Activated CD8-positive, alpha-beta memory T cell treated with anti-CD3 and anti-CD28 coated beads for 24 hours (primary cell): ENCODE data around the gene HOXD11.

Experiments used
- DNase-seq: peaks from one replicate; pipeline ENCODE4 v3.0.0-alpha.2; 2020

The HOXD11 gene

DNA sequence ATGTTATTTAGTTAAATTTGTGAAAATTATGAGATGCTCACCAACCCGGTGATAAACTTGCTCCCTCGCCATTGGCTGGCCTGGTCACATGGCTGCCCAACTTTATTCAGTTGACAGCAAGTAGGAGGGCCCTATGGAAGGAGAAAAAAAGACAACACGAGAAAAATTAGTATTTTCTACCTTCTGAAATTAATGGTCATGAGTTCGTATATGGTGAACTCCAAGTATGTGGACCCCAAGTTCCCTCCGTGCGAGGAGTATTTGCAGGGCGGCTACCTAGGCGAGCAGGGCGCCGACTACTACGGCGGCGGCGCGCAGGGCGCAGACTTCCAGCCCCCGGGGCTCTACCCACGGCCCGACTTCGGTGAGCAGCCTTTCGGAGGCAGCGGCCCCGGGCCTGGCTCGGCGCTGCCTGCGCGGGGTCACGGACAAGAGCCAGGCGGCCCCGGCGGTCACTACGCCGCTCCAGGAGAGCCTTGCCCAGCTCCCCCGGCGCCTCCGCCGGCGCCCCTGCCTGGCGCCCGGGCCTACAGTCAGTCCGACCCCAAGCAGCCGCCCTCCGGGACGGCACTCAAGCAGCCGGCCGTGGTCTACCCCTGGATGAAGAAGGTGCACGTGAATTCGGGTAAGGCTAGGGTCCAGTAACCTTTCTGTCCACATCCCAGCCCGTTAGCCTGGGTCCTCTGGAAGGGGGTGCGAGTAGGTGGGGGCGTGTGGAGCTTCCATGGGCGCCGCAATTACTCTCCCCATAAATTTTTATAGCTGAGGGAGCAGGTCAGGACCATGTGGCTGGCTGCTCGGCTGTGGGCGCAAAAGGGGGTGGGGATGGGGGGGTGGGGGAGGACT is 44.6 kb downstream of the HOXD11 start, which contains the start of gene HOXD4:
Gene HOXD4 (plus strand): TSS at position 109 of the 846 bp plus-strand sequence. CDS start 84 bp downstream, at position 193.
- no peak for DNase-seq

GRCh38 chr2:176152350-176153181 is 45.5 kb downstream of the HOXD11 start:
- DNase-seq: no peak

DNA sequence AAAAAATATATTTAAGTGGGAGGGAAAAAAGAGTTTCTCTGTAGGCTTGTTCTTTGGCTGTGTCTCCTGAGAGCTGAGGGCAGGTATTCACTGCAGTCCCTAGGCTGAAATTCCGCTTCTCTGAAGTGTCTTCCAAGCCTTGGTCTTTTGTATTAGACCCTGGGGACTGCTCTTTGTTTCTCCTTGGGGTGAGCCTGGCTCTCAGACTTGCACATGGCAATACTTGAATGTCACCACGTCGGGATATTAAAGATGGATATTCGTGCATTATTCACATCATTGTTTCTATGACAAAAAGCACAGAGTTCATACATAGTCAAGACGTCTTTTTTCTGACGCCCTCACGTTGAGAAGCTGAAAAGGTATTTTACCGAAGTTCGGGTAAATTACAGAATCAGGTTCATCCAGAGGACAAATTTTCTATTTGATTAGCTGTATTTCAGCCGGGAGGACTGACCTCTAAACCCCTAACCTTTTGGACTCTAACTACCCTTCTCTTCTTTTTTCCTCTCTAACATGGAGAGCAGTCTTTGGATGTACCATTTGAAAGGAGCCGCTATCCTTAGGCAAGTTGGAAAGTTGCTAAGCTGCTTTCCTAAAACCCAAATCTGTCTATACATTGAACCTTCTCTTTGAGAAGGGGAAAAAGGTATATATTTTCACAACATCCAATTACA is 47.6 kb downstream of the HOXD11 start:
- DNase-seq: no peak

GRCh38 chr2:176155356-176156044 is 48.4 kb downstream of the HOXD11 start:
- no peak for DNase-seq

DNA sequence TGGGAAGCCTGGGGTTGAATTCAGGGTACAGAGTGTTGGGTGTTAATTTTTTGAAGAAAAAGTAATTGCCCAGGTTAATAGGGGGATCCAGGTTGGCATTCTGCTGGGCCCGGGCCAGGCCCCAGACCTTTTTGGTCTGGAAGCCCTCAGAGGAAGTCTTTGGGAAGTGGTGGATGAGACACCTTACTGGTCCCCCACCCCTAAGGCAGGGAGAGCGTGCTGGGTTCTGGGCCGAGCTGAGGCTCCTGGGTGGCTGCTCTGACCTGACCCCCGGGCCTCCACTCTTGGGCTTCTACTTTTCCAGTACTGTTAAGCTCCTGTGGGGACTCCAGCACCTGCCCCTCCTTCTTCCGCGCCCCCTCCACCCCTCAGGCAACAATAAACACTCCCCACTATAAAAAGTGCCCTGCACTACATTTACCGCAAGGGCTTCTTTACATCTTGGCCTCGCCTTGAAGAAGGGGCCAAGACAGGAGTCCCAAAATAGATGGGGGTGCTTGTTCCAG is 49.3 kb downstream of the HOXD11 start:
- no peak for DNase-seq

DNA sequence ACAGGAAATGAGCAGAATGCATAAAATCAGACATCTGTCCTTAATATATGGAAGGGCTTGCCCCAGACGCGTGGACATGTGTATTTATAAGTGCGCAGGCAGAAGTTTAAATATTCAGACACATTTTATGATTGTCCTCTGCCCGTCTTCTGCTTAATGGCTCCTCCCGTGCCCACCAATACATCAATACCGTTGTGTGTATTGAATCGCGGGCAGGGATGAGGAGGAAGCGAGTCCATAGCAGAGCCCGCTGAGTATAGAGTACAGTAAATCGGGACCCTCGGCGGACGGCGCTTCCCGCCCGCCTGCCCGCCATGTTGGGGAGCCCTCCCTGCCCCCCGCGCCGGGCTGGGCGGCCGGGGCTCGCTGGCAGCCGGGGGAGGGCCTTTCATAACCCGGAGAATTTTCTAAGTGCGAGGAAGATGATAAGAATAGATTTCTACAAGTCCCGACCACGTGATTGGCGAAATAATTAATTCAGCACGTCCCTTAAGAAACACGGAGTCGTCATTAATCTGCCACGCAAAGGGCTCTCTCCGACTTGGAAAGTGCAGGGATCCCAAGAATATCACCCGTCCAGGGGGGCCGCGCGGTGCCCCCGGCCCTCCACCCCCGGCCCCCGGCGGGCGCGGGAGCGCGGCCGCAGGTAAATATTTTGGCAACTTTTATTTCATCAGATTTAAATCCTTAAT is 49.9 kb downstream of the HOXD11 start, which contains the start of gene HOXD3:
Gene HOXD3 (plus strand): TSS at position 501 of the 692 bp plus-strand sequence. CDS start 11,808 bp downstream, outside the sequence.
- no peak for DNase-seq

DNA sequence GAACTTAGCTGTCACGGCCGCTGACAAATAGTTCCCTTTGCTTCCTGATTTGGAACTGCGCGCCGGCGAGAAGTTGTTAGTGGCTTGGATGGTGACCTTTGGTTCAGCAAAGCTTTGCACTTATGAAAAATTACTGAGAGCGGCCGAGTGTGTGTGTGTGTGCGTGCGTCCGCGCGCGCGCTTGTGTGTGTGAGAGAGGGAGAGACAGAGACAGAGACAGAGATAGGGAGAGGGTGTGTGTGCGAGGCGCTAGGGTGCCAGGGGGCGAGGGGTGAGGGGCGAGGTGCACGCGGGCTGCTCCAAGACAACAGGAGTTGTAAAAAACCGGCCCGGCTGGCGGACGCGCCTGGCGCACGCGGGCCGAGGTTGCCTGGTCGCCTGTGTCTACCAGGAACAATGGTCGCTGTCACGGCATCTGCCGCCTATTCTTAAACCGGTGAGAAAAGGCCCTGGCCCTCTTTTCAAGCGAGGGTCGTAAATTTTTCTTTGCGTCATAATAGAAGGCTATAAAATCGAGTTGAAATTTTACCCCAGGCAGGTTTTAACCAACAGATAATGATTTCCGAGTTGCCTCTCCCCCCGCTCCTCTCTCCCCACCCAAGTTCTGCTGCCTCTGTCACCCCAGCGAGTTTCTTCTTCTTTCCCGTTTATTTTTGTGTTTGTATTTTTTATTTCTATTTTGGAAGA is 50.6 kb downstream of the HOXD11 start:
- DNase-seq: no peak

DNA sequence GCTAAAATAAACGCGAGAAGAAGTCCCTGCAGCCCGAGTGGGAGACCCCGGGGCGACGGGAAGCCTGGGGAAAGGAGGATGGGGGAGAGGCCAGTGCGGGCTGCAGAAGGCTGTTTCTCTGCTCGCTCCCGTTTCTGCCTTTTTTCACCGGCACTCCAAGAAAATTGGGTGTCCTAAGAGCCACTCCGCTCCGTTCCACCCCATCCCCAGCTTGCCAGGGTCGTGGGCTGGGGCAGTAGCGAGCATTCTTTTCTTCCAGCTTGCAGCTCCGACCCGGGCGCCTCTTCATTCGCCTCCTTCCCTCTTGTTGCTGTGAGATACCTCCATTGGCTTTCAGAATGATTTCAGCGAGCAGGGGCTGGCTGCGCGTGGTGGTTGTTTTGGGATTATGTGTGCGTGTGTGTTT is 51.1 kb downstream of the HOXD11 start:
- DNase-seq: no peak

- DNase-seq: no peak
Measured at GRCh38 chr2:176158855-176159662, 52.0 kb downstream of the HOXD11 start.
